HEK293T (cell line): Measurements from ENCODE around the gene MTA1.

Source experiments
- ARNT ChIP-seq: fragments of 450-650 bp; IDR thresholded peaks from 2 replicates; pipeline ENCODE4 v1.6.1; 2017; ENCODE audit warnings: mild to moderate bottlenecking
- BHLHE40 ChIP-seq: fragments of 450-650 bp; IDR thresholded peaks from 2 replicates; pipeline ENCODE4 v1.6.1; 2016; ENCODE audit warnings: mild to moderate bottlenecking, moderate library complexity, borderline replicate concordance
- CTBP1 ChIP-seq: fragments of 450-650 bp; IDR thresholded peaks from 2 replicates; pipeline ENCODE4 v1.6.1; 2016; ENCODE audit warnings: borderline replicate concordance
- FOXA1 ChIP-seq: fragments of 450-650 bp; IDR thresholded peaks from 2 replicates; pipeline ENCODE4 v1.6.1; 2016; ENCODE audit warnings: mild to moderate bottlenecking
- FOXM1 ChIP-seq: fragments of 450-650 bp; IDR thresholded peaks from 2 replicates; pipeline ENCODE4 v1.6.1; 2017; ENCODE audit warnings: mild to moderate bottlenecking, borderline replicate concordance
- HDGF ChIP-seq: fragments of 450-650 bp; IDR thresholded peaks from 2 replicates; pipeline ENCODE4 v1.6.1; 2017; ENCODE audit warnings: antibody characterized with exemption, borderline replicate concordance
- L3MBTL2 ChIP-seq: fragments of 450-650 bp; conservative IDR thresholded peaks from 2 replicates; pipeline ENCODE4 v1.6.1; 2016; ENCODE audit warnings: mild to moderate bottlenecking
- NFRKB ChIP-seq: fragments of 450-650 bp; IDR thresholded peaks from 2 replicates; pipeline ENCODE4 v1.6.1; 2016; ENCODE audit warnings: mild to moderate bottlenecking, moderate library complexity
- SP1 ChIP-seq: fragments of 450-650 bp; IDR thresholded peaks from 2 replicates; pipeline ENCODE4 v1.6.1; 2017
- SUZ12 ChIP-seq: fragments of 450-650 bp; IDR thresholded peaks from 2 replicates; pipeline ENCODE4 v1.6.1; 2016; ENCODE audit warnings: mild to moderate bottlenecking
- TARDBP ChIP-seq: fragments of 450-650 bp; IDR thresholded peaks from 2 replicates; pipeline ENCODE4 v1.6.1; 2016
- TF ChIP-seq, protein P1 (sequence below): fragments of 450-650 bp; IDR thresholded peaks from 2 replicates; pipeline ENCODE4 v1.6.1; 2016

DNA sequence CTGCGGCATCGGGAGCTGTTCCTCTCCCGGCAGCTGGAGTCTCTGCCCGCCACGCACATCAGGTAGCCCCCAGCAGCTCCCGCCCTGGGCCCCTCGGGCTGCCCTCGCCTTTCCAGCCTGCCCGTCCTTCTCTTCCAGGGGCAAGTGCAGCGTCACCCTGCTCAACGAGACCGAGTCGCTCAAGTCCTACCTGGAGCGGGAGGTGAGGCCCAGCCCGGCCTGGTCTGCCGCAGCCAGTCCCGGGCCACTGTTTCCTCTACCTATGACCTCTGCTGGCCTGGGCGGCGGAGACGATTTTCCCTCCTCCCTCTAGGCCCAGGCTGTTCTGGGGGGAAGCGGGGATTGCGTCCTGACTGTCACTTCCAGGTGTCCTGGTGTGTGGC, 30.5 kb downstream of the MTA1 start:
- TF ChIP-seq L3MBTL2 (no peak), BHLHE40 (no peak), NFRKB (no peak), SP1 (no peak), FOXA1 (no peak), FOXM1 (no peak), HDGF (no peak), TARDBP (no peak), SUZ12 (no peak), CTBP1 (no peak), ARNT (no peak)
- TF ChIP-seq, protein P1, sequence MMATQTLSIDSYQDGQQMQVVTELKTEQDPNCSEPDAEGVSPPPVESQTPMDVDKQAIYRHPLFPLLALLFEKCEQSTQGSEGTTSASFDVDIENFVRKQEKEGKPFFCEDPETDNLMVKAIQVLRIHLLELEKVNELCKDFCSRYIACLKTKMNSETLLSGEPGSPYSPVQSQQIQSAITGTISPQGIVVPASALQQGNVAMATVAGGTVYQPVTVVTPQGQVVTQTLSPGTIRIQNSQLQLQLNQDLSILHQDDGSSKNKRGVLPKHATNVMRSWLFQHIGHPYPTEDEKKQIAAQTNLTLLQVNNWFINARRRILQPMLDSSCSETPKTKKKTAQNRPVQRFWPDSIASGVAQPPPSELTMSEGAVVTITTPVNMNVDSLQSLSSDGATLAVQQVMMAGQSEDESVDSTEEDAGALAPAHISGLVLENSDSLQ, result no peak
